Measurements from ENCODE around the gene ZBTB46.
"Not testable (repeated sequence)": the region's sequence is repeated elsewhere in the genome, so short reads cannot be mapped to it uniquely, and the experiment has no call there.

The ZBTB46 gene

DNA sequence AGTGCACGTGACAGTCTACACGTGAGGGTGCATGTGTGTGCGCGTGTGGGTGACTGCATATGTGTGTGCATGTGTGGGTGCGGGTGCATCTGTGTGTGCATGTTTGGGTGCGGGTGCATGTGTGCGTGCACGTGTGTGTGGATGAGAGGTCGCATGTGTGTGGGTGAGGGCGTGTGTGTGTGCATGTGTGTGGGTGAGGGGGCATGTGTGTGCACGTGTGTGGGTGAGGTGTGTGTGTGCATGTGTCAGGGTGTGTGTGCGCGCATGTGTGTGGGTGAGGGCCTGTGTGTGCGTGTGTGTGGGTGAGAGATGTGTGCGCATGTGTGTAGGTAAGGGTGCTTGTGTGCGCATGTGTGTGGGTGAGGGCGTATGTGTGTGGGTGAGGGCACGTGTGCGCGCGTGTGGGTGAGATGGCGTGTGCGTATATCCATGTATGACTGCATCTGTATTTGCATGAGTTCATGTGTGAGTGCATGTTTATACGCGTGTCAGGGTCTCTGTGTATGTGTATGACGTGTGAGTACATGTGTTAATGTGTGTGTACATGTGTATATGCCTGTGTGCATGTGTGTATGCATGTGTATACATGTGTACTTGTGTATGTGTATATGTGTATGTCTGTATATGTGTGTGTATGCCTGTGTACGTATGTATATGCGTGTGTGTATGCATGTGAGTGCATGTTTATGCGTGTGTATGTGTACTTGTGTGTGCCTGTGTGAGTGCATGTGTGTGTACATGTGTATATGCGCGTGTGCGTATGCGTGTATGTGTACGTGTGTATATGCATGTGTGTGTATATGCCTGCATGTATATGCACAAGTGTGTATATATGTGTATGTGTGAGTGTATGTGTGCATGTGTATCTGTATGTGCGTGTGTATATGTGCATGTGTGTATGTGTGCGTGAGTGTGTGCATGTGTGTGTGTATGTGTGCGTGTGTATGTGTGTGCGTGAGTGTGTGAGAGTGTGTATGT lies 98.7 kb downstream of the ZBTB46 start:
- no peak for DNase-seq

DNA sequence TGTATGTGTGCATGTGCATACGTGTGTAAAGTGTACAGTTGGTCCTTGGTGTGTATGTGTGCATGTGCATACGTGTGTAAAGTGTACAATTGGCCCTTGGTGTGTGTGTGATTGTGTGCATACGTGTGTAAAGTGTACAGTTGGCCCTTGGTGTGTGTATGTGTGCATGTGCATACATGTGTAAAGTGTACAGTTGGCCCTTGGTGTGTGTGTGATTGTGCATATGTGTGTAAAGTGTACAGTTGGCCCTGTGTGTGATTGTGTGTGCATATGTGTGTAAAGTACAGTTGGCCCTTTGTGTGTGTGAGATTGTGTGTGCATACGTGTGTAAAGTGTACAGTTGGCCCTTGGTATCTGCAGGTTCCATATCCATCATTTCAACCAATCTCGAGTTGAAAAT lies 99.7 kb downstream of the ZBTB46 start:
- DNase-seq = no peak

DNA sequence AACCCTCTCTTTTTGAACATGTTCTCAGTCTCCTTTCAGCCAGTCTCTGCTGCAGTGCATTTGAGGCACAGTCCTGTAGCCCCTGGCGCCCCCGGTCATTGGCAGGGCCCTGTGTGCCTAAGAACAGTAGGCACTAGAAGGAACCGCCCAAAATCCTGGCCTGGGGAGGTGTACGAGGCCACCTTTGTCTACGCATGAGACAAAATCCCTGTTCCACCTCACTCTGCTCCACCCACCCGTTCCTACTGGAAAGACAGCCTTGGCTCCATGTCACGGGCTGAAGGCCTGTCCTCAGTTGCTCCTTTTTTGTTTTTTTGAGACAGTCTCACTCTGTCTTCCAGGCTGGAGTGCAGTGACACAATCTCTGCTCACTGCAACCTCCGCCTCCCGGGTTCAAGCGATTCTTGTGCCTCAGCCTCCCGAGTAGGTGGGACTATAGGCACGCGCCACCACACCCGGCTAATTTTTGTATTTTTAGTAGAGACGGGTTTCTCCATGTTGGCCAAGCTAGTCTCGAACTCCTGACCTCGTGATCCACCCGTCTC lies 100.8 kb downstream of the ZBTB46 start:
- not testable (repeated sequence) for DNase-seq

DNA sequence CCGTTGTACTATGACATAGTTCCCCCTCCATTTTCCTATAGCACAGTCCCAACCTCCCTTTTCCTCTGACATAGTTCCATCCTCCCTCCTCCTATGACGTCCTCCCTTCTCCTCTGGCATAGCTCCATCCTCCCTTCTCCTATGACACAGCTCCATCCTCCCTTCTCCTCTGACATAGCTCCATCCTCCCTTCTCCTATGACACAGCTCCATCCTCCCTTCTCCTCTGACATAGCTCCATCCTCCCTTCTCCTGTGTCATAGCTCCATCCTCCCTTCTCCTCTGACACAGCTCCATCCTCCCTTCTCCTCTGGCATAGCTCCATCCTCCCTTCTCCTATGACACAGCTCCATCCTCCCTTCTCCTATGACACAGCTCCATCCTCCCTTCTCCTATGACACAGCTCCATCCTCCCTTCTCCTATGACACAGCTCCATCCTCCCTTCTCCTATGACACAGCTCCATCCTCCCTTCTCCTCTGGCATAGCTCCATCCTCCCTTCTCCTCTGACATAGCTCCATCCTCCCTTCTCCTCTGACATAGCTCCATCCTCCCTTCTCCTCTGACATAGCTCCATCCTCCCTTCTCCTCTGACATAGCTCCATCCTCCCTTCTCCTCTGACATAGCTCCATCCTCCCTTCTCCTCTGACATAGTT lies 108.0 kb downstream of the ZBTB46 start:
- not testable (repeated sequence) for DNase-seq

DNA sequence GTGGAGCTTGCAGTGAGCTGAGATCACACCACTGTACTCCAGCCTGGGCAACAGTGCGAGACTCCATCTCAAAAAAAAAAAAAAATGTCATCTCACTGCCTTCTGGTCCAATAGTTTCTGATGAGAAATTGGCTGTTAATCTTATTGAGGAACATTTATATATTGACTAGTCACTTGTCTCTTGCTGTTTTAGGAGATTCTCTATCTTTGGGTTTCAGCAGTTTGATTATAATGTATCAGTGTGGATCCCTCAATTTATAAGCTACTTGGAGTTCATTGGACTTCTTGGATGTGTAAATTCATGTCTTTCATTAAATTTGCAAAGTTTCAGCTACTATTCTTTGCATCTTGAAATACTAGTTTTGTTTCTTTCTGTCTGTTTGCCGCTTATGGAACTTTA lies 112.1 kb downstream of the ZBTB46 start:
- DNase-seq = no peak

DNA sequence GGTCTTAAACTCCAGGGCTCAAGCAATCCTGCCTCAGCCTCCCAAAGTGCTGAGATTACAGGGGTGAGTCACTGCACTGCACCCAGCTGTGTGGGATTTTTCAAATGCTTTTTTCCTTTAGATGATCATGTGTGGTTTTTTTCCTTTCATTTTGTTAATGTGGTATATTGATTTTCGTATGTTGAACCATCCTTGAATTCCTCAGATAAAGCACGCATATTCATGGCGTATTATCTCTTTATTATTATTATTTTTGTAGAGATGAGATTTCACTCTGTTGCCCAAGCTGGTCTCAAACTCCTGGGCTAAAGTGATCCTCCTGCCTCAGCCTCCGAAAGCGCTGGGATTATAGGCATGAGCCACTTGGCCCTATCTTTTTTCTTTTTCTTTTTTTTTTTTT lies 116.2 kb downstream of the ZBTB46 start:
- no peak for DNase-seq

DNA sequence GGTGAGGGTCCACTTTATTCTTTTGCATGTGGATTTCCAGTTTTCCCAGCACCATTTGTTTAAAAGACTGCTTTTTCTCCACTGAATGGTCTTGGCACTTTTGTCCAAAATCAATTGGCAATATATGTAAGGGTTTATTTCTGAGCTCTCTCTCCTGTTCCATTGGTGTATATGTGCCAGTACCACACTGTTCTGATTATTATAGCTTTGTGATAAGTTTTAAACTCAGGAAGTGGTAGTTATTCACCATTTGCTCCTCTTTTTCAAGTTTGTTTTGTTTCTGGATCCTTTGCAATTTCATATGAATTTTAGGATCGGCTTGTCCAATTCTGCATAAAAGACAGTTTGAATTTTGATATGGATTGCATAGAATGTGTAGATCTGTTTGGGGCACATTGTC lies 118.9 kb downstream of the ZBTB46 start:
- DNase-seq = no peak

DNA sequence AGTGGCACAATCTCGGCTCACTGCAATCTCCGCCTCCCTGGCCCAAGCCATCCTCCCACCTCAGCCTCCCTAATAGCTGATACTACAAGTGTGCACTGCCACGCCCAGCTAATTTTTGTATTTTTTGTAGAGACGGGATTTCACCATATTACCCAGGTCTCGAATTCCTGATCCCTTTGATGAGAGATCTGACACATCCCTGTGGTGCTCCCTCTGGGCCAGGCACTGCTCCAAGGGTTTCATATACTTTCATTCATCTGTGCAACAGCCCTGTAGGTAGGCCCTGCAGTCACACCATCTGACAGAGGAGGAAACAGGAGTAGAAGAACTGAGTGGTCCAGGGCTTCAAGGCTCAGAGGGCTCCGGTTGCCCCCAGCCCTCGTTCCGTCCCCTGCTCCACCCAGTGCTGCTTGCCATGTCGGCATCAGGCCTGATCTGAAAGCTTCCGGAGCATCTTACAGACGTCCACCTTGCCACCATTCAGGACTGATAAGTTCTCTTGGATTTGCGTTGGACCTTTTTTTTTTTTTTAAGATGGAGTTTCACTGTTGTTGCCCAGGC lies 119.9 kb downstream of the ZBTB46 start:
- no peak for DNase-seq

DNA sequence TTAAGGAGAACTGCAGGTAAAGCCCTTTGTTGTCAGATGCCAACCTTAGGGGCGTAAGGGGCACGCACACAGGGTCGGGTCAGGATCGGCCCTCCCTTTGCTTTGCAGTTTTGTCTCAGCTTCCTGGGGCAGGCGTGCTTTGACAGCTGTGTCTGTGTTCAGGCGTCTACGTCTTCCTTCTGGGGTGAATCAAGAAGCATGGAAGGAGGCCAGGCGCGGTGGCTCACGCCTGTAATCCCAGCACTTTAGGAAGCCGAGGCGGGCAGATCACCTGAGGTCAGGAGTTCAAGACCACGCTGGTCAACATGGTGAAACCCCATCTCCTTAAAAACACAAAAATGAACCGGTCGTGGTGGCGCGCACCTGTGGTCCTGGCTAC lies 121.9 kb downstream of the ZBTB46 start:
- DNase-seq = no peak

DNA sequence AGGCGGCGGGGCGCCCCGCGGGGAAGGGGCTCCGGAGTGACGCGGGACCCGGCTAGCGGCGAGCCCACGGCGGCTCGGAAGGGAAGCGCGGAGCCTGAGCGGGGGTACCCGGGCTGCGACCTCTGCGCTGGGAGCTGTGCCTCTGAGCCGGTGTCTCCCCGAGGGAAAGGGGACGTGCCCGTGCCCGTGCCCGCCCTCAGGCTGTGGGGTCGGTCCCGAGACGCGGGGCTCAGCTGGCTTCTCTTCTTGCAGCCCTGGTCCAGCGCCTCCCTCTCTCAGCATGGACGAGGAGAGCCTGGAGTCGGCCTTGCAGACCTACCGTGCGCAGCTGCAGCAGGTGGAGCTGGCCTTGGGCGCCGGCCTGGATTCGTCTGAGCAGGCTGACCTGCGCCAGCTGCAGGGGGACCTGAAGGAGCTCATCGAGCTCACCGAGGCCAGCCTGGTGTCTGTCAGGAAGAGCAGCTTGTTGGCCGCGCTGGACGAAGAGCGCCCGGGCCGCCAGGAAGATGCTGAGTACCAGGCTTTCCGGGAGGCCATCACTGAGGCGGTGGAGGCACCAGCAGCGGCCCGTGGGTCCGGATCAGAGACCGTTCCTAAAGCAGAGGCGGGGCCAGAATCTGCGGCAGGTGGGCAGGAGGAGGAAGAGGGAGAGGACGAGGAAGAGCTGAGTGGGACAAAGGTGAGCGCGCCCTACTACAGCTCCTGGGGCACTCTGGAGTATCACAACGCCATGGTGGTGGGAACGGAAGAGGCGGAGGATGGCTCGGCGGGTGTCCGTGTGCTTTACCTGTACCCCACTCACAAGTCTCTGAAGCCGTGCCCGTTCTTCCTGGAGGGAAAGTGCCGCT lies 122.5 kb downstream of the ZBTB46 start:
- no peak for DNase-seq

DNA sequence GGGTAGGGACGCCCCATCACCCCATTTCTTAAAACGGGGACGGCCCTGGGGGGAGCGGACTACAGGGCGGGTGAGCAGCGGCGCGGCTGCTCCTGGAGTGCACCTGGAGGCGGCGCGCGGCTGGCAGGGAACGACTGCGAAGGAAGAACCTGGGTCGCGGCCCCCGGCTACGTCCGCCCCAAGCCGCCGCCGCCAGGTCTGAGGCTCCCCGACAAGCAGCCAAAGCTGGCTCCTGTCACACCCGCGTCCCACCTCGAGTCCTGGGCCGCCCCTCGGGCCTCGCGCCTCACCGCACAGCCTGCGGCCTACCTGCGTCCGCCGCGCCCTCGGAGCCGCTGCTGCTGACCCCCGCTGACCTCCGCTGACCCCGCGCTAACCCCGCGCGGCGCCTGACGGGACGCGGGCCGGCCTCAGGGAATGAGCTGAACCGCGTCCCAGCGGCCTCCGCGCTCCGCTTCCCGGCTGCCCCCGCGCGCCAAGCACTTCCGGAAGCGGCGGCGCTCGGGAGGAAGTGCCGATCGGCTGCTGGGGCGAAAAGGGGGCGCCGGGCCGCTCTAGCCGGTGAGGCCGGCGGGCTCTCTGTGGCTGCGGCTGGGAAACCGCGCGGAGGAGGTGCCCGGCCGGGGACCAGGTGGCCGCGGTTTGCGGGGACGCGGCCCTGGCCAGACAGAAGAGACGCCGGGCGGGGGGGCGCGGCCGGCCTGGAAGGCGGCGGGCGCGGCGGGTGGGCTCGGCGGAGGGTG lies 123.3 kb downstream of the ZBTB46 start, which contains the start of the genes ARFRP1 and ZGPAT:
Gene ARFRP1 (minus strand): TSS at position 419 of the 743 bp plus-strand sequence. CDS start 885 bp downstream, outside the sequence.
Gene ZGPAT (plus strand): TSS at position 482 of the 743 bp plus-strand sequence. CDS start 542 bp downstream, outside the sequence.
- peak; percentile 62 for DNase-seq

DNA sequence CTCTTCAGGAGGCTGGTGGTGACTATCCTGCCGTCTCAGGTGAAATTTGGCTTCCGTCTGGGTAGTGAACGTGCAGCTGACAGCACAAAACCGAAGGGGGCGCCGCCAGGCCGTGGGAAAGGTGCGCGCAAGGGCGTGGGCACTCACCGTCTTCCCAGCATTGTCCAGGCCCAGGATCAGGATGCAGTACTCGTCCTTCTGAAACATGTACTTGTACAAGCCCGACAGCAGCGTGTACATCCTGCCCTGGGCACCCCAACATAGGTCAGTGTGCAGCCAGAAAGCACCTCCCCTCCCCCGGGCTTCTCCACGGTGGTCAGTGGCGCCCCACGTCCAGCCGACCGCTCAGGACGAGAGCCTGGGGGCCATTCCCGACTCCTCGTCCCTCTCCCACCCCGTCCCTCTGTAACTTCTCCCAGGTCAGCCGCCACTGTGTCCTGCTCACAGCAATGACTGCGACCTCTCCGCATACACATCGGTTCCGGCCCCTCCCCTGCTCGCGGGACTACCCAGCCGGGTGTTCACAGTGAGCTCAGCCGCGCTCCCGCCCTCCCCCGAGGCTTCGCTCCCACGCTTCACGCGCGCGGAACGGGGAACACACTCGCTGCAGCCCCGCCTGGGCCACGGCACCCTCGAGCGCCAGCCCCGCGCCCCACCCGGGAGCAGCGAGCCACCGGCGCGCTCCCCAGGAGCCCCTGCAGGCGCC lies 124.1 kb downstream of the ZBTB46 start:
- DNase-seq = no peak

DNA sequence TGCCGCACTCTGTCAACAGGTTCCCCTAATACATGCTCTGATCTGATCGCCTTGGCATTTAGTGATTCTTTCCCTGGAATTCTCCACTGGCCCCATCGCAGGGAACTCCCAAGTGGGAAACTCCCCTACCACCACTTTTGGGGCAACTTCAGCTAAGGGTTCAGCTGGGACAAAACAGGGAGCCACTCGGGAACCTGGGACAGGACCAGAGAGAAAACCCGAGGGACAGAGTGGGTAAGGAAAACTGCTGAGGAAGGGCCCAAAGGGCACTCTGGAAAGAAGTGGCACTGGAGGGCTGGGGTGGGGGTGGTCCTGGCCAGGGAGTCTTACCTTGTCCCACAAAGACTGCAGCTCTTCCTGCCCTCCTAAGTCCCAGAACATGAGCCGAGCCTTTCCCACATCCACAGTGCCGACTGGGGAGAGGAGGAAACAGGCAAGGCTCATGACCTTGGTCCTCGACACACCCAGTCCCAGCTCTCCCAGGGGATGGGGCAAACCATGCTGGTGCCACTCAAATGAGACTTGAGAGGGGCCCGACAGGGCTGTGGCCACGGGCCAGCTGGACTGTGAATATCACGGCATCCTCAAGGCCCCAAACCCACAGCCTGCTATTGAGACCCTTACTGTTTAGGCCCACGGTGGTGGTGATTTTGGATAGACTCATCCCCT lies 124.9 kb downstream of the ZBTB46 start:
- DNase-seq = no peak

DNA sequence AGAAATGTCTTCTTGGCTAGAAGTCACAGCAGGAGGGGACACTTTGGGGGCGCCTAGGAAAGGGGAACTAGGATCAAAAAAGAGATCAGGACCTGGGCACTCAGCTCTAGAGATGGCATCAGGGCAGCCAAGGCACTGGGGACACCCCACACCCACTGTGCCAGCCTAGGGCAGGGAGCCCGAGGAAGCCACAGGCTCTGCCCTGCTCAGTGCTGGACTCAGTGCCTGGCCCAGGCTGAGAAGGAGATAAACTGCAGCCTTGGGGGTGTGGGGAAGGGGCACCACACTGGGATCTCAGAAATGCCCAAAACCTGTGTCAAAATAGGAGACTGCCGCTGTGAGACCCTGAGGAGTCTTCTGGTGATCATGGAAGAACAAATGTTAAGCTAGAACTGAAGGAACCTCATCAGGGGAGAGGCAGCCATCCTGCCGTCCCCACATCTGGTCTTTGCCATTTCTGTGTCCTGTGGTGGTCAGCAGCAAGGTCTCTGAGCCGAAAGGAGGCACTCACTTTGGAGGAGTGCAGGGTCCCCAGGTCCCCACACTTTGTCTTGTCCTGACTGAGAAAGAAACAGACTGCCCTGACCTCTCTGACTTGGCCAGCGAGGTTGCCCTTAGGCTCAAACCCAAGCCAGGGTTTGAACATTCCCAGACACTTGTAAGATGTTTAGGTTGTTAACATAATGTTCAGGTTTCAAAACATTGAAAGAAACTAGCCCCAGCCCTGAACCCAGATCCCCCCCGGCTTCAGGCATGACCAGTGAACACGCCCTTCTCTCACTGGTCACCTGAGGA lies 125.6 kb downstream of the ZBTB46 start:
- DNase-seq = no peak

DNA sequence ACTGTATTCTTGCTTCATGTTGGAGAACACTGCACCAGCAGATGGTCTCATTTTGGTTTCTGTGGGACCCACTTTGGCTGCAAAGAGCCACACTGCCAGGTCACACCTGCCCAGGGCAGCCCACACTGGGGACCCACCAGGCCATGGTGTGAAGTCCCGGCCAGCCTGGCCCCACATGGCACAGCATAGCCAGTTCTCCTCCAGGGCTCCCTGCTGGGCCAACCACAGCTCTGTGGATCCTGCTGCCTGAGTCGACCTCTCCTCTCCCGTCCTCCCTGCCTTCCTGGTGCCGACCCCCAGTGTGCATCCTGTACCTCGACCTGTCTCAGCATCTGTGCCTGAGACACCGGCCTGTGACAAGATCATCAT lies 126.3 kb downstream of the ZBTB46 start:
- DNase-seq = no peak

DNA sequence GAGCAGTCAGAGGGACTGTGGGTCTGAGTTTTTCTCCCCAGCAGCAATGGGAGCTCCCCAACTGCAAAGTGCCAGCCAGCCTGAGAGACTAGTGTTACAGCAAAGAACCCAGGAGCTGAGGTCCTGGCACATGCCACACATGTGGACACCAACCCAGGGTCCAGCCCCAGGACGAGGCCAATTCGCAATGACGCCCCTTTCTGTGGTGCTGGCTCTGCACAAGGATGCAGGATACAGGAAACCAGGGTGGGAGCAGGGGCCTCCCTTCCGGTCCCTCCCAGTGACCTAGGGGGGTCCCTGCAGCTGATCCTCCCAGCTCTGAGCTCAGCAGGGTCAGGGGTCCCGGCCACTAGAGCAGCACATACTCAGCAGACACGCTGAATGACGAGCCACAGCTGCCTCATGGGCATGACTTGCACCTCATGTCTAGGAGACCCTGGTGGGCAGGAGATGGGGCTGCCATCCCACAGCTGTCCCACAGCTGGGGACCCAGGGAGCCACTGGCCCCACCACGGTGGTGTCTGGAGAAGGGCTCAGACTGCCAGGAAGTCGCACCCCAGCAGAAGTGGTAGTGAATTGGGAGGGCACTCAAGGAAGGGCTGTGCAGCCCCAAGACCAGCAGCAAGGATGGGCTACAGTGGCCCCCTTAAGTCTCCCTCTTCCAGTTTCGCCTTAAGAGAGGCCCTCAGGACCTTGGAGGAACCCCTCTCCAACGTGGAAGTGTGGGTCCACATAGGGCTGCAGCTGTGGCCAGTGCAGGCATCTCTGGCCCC lies 126.9 kb downstream of the ZBTB46 start:
- DNase-seq = no peak

DNA sequence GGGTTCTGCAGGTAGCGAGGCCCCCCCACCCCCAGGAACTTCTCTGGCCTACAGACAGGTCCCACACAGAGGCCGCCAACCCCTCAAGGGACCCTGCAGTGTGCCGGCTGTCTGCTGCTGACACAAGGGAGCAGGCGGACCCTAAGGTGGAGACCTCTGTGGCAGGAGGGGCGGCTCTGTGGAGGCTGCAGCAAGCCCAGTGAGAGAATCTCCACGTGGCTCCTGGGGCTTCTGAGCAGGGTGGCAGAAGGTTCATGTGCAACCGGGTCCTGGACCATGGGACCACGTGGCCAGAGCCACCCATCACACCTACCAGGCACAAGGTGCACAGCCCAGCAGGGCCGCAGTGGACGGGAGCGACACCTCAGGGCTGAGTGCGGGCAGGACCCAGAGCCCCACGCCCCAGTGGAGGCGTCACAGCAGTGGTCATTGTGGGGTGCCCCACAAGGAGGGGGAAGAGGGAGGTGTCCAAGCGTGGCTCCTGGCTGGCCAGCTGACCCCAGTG lies 127.5 kb downstream of the ZBTB46 start:
- DNase-seq = no peak

DNA sequence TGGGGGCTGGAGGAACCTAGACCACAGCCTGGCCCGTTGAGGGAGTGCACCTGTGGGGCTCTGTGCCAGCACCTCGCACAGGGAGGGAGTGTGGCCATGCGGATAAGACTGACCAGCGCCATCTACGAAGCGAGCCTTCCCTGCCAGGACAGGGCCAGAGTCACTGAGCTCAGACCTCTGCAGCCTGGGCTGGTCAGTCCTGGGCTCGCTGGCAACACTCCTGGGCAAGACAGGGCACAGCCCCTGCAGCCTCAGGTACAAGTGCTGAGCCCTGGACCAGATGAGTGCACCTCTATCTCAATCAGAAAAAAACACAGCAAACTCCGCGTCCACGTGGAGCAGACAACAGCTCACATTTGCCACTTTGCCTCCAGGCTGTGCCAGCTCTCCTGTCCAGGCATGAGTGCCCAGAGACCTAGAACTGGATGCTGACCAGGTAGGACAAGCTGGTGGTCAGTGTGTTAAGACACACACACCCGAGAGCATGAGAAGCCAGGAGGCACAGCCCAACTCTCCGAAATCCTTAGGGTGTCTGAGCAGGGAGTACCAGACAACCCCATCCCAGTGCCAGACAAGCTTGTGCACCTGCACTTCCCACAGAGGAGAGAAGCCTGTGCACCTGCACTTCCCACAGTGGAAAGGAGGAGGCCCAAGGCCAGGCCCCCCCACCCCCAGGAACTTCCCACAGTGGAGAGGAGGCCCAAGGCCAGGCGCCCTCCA lies 128.2 kb downstream of the ZBTB46 start:
- DNase-seq = no peak
